GM18502 (cell line): ENCODE data around the gene EP400.
A peak's percentile ranks its signal among the peaks of the same experiment; 100 is the strongest.
"Not testable (repeated sequence)": the region's sequence is repeated elsewhere in the genome, so short reads cannot be mapped to it uniquely, and the experiment has no call there.

Experiments used
- ATAC-seq: cut with Tn5 transposase; IDR thresholded peaks from one replicate; pipeline ENCODE4 v1.9.1; 2021; ENCODE audit warnings: mild to moderate bottlenecking; ENCODE audit not compliant: unreplicated experiment, poor library complexity

Gene EP400

DNA sequence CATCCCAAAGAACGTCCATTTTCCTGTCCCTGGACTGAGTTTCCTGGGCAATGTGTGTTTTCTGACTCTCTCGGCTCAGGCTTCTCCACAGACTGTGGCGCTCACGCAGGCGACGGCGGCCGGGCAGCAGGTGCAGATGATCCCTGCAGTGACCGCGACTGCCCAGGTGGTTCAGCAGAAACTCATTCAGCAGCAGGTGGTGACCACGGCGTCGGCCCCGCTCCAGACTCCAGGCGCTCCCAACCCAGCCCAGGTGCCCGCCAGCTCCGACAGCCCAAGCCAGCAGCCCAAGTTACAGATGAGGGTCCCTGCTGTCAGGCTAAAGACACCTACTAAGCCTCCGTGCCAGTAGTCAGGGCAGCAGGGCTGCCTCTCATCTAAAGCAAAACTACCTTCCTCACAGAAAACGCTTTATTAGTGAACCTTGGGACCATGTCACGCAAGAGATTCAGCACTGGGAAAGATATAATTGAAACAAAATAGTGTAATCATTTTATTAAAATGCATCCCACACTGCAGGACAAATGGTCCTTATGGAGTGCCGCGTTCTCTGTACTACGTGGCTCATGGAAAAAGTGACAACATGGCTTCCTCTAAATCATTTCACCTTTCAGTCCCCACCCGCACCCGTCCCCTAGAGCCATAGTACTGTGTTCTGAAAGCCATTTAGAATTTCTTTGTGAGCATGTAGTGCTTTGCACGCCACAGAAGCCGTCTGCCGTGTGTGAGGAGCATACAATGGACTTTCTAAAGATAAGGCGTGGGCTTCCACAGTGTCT is 127.8 kb downstream of the EP400 start:
- ATAC-seq: no peak

DNA sequence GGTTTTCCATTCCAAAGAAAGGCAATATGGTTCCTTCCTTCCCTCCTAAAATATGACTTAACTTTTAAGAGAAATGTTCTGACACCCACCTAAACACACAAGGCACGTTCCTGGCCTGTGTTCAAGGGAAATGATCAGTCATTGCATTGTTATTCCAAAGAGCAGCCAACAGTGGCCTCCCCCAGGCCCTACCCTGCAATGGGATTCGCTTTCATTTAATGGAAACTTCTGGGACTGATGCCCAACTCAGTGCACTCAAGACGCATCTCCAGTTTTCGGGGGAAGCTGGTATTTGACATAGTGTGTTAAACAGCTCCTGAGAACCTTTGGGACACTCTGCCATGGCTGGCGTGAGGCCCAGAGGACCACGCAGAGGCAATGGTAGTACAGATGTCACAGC is 128.4 kb downstream of the EP400 start:
- no peak for ATAC-seq

DNA sequence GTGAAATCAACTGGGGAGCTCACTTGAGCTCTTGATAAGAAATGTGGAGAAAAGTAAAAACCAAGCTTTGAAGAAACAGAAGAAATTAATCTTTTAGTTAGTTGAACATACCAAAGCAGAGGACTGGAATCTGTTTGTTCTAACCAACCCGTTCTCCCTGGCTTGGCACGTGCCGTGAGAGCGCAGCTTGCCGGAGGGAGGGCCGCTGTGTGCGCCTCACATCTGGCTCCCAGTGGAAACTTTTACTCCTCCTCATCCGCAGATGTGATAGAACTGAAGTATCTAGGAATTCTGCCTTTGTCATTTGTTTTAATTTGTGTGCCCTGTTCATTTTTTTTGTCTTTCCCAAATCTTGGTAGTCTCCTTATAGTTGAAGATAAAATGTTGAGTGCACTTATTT is 129.5 kb downstream of the EP400 start:
- no peak for ATAC-seq

DNA sequence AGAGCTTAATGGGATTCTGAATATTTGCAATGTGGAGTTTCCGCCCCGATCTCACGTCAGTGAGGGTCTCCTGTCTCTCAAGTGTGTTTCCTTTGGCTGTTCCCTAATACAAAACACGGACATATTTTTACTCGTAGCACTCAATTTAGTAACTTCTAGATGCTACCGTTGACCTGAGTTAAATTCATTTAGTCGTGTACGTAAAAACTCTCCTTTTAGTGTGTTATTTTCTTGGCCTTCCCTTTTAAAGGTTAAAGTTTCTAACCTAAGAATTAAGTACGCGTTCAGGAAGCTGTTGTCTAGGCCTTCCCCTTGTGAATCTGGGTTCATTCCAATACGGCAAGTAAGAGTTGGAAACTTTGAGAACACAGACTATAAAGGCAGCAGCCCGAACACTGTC is 130.0 kb downstream of the EP400 start:
- no peak for ATAC-seq

DNA sequence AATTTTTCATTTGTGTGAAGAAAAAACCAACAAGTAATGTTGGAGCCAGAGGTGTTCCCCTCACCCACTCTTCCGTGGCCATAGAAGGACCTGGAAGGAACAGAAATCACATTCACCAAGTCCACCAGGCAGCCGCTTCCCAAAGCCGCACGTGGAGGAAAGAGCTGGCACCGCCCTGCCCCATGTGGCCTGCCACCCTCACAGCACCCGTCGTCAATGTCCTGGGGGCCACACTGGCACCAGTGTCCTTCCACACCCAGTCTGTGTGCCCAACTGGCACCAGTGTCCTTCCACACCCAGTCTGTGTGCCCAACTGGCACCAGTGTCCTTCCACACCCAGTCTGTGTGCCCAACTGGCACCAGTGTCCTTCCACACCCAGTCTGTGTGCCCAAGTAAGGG is 130.8 kb downstream of the EP400 start:
- not testable (repeated sequence) for ATAC-seq

DNA sequence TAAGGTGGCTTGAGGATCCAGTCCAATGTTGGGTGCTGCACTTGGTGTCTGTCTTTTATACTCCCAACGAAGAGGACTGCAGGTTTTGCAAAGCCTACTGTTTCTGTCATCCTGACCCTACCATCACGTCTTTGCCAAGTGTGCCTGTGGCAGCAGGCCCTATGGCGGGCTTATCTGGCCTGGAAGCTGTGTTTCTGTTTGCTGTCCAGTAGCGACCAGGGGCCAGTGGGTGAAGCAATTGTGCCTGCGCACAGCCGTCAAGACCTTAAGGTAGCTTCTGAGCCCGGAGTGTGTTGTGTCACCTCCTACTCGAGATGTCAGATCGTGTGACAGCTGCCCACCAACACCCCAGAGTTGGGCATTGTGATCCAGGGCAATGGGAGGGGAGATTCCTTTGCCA is 131.7 kb downstream of the EP400 start:
- ATAC-seq: no peak

DNA sequence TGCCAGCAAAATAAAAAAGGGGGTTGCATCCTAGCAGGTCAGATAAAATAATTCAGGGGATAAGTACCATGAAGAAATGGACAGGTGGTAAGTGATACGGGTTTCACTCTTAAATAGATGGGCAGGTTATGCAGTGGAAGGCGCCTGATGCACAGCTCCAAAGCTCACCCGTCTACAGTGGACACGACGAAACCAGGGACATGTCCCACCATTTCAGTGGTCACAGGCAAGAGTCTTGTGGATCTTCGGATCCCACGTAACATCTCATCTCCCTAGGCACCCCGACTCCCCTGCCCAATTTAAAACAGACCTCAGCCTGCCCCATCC is 133.8 kb downstream of the EP400 start:
- ATAC-seq: peak; percentile 7

DNA sequence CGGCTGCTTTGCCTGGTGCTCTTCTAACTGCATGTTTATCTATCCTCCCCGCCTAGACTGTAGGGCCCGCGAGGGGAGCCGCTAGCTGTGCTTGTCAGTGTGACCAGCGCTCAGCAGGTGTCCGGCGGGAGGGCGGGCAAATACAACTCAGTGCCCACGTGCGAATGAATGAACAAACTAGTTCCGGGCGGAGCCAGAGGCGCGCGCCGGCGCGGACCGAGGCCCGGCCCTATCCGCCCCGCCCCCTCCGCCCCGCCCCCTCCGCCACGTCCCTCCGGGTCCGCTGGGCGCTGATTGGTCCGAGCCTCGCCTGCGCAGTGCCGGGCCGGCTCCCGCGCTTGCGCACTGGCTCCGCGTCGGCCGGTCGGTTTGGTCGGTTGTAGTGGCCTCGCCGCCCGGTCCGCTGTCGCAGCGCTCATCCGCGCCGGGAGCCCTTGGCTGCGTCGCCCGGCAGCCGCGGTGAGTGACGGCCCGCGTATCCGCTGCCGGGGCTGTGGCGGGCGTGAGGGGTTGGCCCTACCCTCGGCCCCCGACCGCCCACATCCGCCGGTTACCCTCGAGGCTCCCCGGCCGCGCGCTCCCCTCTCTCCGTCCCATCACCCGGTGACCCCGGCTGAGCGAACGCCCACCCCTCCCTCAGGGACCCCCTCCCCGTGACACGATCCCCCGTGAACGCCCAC is 134.3 kb downstream of the EP400 start:
- ATAC-seq: peak; percentile 89

DNA sequence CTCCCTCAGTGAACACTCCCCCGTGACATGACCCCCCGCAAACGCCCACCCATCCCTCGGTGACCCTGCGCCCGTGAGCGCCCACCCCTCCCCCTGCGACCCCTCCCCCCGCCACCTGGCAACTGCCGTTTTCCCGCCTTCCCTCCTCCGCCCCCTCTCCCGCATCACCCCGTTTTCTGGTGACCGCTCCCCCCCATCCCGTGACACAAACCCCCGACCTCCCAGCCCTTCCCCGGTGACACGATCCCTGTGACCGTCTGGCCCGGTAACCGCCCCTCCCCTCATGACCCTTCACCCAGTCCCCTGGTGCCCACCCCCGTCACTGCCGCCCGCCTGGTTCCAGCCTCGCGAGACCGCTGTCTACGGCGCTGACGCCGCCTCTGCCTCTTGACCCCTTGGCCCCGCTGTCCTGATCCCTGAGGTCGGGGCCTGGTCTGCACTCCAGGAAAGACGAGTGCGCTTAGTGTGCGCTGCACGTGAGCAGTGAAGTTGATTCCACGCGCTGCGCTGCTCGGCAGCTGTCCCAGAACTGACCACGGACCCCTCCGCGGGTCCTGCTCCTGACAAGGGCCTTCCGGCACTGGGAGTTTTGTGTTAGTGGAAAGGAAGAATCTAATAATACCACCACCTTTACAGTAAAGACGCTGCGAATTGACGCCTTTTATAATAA is 135.0 kb downstream of the EP400 start:
- no peak for ATAC-seq

DNA sequence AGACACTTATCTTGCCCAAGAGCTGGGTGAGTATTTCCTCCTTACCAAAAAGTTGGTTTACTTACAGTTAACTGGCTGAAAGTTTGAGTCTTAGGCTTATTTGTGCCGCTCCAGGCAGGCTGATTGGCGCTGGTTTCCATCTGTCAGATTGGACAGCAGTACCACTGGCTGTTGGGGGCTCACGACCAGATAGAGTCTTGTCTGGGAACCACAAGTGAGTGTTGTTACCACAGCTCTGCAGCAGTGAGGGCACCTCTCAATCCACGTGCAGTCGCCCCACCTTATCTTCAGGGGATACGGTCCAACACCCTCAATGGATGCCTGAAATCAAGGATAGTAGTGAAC is 135.5 kb downstream of the EP400 start:
- no peak for ATAC-seq

DNA sequence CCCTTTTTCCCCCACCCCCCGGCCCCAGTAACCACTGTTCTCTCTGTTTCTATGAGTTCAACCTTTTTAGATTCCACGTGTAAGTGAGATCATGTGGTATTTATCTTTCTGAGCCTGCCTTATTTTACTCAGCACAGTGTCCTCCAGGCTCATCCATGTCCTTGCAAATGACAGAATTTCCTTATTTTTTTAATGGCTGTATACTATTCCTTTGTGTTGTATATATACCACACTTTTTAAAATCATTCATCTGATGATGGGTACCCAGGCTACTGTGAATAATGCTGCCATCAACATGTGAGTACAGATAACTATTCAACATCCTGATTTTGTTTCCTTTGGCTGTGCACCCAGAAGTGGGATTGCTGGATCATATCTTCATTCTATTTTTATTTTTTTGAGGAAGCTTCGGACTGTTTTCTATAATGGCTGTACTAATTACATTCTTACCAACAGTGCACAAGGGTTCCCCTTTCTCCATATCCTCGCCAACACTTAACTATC is 139.7 kb downstream of the EP400 start:
- no peak for ATAC-seq

DNA sequence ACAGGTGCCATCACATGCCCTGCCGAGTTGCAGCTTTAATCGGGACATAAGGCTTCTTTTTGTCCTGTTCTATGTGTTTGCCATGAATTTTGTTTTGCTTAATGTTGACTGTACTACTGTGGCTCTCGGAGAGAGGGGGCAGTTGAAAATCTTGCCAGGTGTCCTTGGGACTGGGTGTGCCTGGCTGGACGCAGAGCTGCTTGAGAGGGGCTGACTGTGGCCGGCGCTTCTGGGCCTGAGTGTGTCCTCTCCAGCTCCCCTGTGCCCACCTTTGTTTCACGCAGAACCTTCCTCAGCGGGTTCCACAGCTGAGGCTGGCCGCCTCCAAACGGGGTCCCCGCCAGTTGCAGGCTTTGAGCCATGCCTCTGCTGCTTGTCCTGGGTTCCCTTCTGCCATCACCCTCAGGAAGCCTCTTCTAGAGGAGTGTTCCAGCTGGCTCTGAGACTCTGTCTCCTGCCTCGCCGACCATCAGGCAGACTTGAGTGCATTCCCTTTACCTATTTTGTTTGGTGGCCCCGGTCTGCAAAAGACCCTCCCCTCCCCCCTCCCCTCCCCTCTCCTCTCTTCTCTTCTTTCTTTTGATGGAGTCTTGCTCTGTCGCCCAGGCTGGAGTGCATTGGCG is 144.6 kb downstream of the EP400 start:
- no peak for ATAC-seq

DNA sequence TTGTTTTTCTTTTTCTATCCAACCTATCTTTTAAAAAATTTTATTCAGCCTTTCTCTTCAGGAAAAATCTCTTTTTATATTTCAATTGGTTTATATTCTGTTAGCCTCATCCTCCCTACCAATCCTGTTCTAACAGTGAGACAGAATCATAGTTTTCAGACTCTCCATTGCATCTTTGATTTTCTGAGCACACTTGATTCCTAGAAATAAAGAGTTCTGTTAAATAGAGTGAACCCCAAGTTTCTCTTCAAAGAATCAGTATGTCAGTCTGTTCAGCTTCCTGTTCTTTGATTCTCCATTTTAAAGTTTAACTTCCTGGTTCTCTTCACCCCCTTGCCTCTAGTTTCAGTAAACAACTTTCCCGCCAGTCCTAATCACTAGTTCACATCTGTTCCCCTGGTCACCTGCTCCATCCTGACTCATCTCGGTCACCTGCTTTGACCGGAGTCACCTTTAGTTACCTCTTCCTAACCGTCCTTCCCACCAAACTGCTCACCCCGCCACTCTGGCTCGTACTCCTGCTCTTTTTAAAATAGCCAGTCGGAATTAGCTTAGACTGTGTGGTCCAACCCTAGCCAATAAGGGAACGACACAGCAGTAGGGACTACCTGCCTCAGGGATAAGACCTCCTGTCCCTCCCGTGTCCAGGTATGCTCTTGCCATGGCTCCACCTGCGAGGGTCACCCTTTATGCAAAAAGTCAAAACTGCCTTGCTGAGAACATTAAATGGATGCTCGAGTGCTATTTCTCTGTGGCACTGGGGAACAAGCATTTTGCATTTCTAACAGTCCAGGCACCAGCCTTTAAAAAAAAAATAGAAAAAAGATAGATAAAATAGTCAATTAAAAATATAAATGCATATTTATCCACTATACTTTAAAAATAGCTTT is 146.0 kb downstream of the EP400 start:
- ATAC-seq: no peak

DNA sequence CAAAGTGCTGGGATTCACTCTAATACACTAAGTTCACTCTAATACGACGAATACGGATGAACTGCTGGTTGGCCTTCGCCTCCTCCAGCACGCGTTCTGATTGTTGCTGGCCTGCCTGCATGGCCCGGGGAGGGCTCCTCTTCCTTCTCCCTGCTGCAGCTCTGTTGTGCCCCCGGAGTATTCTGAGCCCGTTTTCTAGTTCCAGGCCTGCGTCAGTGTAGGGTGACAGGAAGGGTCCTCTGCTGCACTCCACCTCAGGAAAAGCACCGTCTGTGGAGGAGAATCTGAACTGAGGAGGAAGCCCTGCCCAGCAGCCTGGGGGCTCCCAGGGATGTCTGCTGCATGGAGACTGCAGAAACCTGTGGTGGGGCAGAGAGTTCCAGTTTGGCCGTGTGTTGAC is 150.0 kb downstream of the EP400 start:
- no peak for ATAC-seq

DNA sequence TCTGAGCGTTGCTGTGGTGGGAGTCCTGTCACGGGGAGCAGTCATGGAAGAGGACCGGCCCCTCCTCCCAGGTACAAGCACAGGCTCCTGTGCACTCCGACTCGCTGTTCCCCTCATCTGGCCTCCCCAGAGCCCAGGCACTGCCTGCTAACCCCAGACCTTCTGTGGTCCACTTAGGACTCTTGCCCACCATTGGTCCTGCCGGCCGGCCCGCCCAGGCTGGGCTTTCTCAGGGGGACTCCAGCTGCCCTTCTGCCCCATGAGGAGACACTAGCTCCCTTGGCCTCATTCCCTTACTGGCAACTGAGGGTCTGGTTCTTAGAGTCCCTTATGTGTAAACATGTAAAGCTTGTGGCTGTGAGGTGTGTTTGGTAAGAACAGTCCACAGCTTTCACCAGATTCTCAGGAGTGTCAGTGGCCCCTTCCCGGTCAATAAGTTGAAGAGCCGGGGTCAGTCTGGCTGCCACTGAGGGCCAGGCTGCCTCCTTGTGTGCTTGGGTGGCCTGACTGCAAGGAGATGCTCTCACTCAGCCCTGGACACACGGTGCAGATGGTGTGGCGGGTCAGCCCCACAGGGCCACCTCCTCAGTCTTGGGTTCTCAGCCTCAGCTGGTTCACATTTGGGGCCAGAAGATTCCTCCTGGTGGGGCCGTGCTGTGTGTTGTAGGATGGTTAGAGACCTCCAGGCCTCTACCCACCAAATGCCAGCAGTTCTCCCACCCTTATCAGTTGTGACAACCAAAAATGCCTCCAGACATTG is 150.7 kb downstream of the EP400 start:
- ATAC-seq: no peak

DNA sequence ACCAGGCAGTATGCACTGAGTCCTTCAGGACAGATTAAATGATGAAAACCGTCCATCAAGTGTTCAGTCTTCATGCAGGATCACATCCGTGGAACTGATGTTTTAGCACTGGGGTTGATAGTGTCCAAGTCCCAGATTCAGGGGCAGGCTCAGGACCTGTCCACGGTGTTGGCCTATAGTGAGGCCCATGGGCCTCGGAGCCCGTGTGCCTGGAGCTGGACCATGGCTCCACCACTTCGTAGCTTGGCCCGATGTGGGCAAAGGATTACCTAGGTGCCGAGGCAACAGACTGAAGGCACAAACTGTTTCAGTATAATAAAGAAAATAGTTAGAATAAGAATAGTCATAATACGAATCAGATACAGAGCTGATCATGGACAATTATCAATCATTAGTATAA is 152.6 kb downstream of the EP400 start:
- ATAC-seq: no peak

DNA sequence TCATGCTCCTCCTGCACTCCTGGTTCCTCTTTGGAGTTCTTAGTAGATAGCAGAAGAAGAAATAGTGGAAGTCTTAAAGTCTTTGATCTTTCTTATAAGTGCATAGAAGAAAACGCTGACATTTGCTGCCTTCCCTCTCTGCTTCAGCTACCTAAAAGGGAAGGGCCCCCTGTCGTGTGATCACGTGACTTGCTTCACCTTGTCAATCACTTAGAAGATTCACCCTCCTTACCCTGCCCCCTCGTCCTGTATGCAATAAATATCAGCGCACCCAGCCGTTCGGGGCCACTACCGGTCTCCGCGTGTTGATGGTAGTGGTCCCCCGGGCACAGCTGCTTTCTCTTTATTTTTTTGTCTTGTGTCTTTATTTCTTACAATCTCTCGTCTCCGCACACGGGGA is 153.3 kb downstream of the EP400 start:
- not testable (repeated sequence) for ATAC-seq

DNA sequence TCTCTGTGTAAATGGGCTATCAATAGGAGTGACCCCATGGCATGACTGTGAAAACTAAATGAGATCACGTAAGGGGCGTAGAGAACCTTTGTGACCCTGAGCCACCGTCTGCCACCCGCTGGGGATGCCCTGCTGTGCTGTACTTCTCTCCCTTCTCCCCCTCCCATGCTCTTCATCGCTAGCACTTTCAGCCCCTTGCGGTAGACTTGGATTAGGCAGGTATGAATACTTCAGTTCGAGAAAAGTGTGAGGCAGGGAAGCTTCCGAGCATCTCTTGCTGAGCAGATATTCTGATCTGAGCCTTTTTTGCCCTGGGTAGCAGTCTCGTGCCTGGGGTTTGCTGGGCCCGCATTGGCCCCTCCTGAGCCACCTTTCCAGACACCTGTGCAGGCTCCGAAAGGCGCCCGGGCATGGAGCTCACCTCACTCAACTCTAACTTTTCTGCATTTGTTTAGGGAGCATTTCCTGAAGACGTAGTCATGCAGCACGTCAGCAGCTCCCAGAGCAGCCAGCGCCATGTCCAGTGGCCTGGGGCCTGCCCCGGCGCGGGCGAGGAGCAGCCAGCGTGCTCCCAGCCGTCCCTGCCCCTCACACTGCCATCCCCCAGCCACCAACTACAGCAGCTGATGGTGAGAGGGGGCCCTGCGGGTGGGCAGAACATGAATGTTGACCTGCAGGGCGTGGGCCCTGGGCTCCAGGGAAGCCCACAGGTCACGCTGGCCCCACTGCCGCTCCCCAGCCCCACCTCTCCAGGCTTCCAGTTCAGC is 154.0 kb downstream of the EP400 start:
- no peak for ATAC-seq

DNA sequence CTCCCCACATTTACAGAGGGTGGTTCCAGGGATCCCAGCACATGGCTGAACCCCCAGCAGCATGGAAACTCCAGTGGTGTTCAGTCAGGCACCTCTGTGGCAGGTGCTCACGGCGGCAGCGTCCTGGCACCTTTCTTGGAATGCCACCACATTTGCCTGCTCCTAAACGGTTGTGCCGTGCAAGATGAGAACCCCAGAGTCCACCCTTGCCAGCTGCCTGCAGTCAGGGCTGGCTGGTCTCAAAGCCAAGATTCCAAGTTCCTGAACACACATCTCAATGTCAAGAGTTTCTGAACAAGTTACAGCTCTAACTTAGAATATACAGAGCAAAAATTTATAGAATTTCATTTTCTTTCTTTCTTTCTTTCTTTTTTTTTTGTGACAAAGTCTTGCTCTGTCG is 155.7 kb downstream of the EP400 start:
- ATAC-seq: no peak
